GM21381 (cell line): ENCODE data around the gene BLVRA.
"Not testable (repeated sequence)": the region's sequence is repeated elsewhere in the genome, so short reads cannot be mapped to it uniquely, and the experiment has no call there.

Source experiments
- ATAC-seq: cut with Tn5 transposase; IDR thresholded peaks from one replicate; pipeline ENCODE4 v1.9.1; 2021; ENCODE audit warnings: mild to moderate bottlenecking, moderate library complexity; ENCODE audit not compliant: unreplicated experiment

BLVRA gene, protein sequence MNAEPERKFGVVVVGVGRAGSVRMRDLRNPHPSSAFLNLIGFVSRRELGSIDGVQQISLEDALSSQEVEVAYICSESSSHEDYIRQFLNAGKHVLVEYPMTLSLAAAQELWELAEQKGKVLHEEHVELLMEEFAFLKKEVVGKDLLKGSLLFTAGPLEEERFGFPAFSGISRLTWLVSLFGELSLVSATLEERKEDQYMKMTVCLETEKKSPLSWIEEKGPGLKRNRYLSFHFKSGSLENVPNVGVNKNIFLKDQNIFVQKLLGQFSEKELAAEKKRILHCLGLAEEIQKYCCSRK

DNA sequence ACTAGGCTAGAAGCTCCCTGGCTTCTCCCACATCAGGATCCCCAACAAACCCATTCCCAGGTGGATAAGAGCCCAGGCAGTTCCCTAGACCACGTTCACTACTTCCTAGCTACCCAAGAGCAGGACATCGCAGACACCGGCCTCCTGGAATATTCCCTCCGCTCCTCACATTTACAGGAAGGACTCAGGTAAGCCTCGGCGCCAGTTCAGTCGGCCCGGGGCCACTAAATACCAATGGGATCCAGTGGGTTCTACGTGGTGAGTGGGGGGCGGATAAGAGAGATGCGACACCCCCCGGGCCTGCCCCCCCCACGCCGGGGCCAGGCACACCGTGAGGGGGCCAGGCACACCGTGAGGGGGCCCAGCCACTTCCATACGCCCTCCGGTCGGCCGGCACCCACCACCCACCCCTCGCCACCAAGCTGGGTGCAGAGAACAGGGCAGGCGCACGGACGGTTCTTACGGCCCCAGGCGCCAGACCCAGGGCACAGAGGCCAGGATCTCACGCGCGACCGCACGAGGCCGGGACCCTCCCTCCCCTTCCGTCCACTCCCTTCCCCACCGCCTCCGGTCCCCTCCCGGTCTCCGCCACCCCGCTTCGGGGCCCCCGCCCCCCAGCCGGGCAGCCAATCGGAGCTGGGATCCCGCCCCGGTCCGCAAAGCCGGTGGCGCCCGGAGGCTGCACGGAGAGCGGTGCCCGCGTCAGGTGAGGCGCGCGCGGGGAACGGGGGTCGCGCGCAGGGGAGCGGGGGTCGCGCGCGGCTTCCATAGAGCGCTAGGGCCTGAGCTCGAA, at the start of gene BLVRA:
TSS of gene BLVRA (plus strand) at position 652 of the 793 bp plus-strand sequence. CDS start 12,479 bp downstream, outside the sequence.
- ATAC-seq: peak; percentile 79

DNA sequence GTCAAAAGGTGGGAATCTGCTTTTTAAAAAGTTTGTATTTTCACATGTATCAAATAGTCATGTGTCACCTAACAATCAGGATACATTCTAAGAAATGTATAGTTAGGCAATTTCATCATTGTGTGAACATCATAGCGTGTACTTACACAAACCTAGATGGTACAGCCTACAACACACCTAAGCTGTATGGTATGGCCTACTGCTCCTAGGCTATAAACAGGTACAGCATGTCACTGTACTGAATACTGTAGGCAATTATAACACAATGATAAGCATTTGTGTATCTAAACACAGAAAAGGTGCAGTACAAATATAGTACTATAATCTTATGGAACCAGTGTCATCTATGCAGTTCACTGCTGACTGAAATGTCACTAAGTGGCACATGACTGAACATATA, 47.0 kb upstream of the BLVRA start:
- ATAC-seq: no peak

DNA sequence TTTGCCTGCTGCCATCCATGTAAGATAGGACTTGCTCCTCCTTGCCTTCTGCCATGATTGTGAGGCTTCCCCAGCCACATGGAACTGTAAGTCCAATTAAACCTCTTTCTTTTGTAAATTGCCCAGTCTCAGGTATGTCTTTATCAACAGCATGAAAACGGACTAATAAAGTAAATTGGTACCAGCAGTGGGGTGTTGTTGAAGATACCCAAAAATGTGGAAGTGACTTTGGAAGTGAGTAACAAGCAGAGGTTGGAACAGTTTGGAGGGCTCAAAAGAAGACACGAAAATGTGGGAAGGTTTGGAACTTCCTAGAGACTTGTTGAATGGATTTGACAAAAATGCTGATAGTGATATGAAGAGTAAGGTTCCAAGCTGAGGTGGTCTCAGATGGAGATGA, 42.5 kb upstream of the BLVRA start:
- not testable (repeated sequence) for ATAC-seq

DNA sequence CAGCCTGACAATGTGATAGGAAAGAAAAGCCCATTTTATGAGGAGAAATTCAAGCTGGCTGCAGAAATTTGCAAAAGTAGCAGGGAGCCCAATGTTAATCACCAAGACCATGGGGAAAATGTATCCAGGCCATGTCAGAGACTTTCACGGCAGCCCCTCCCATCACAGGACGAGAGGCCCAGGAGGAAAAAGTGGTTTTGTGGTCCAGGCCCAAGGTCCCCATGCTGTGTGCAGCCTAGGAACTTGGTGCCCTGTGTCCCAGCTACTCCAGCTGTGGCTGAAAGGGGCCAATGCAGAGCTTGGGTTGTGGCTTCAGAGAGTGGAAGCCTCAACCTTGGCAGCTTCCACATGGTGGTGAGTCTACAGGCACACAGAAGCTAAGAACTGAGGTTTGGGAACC, 41.9 kb upstream of the BLVRA start:
- no peak for ATAC-seq

DNA sequence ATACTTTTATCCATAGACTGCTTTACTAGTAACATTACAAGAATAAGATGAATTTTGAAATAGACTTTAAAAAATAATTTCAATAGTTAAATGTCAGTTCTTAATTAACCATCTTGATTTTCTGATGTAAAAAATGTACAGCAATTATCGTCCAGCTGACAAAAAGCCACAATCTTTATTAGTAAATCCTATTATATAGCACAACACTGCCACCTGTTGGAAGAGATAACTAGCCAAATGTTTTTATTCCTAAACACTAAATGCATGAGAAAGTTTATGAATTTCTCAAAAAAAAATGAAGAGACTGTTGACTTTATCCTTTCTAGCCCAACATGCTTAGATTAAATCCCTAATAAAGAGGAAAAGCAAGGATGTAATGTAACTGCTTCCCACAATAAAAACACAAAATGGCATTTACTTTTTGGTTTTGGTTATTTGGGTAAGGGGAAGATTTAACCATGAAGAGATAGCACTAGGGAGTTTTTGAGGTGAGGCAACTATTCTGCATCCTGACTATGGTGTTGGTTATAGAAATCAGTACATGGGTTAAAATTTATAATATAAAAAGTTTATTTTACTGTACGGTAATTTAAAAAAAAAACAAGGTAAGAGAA, 37.2 kb upstream of the BLVRA start:
- ATAC-seq: no peak

DNA sequence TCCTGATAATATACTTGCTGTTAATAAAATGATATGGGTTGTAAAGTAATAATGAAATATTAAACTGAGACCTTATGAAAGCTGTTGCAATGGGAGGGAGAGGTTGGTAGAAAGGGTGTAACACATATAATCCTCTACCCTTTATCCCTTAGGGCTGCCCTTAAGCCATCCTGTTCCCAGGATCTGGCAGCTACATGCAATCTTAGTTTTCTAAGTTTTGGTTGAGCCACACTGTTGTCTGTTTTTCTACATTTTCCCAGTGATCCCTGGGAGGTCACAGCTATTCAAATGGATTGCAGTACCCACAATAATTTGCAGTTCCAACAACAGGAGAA, 35.5 kb upstream of the BLVRA start:
- no peak for ATAC-seq

DNA sequence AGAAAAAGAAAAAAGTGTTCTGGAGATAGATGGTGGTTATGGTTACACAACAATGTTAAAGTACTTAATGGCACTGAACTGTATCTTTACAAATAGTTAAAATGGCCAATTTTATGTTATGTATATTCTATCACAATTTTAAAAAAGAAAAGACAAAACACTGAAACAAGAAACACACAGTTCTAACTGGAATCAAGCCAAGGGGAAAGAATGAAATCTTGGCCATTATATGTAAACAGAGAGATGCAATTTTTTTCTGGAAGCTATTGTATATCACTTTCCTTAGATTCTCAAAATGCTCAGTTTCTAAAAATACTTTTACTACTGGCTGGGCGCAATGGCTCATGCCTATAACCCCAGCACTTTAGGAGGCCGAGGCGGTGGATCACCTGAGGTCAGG, 33.2 kb upstream of the BLVRA start:
- ATAC-seq: no peak

DNA sequence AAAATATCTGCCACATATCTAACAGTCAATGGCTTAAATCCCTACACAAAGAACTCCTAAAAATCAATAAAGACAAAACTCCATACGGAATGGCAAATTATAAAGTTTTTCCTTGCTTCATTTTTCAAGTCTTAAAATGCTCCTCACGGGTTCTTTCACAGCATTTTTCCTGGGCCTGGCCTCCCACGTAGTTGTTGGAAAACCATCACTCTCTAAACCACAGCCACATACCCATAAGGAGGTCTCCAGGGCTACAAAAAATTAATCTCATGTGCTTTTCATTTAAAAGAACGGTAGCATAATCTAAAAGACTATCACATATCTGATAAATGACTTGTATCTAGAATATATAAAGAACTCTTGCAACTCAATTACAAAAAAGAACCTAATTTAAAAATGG, 32.0 kb upstream of the BLVRA start:
- ATAC-seq: no peak

DNA sequence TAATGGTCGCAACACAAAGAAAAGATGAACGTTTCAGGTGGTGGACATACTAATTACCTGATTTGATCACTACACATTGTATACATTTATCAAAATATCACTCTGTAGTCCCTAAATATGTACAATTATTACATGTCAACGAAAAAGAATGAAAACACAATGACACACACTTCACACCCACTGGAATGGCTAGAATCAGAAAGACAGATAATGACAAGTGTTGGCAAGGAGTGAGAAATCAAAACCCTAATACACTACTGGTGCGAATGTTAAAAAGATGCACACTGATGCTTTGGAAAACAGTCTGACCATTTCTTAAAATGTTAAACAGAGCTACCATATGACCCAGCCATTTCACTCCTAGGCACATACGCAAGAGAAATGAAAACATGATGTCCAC, 31.5 kb upstream of the BLVRA start:
- no peak for ATAC-seq

DNA sequence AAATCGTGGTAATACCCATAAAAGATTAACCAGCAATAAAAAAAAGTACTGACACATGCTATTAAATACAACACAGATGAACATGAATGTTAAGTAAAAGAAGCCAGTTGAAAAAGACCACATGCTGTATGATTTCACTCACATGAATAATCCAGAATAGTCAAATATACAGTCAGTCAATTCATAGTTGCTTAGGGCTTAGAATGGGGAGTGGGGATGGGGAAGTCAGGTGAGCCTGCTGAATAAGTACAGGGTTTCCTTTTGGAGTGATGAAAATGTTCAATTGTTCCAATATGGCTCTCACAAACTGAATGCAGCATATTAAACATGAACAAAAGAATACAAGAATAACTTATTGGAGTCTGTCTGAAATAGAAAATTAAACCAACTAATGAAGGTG, 31.0 kb upstream of the BLVRA start:
- ATAC-seq: no peak

DNA sequence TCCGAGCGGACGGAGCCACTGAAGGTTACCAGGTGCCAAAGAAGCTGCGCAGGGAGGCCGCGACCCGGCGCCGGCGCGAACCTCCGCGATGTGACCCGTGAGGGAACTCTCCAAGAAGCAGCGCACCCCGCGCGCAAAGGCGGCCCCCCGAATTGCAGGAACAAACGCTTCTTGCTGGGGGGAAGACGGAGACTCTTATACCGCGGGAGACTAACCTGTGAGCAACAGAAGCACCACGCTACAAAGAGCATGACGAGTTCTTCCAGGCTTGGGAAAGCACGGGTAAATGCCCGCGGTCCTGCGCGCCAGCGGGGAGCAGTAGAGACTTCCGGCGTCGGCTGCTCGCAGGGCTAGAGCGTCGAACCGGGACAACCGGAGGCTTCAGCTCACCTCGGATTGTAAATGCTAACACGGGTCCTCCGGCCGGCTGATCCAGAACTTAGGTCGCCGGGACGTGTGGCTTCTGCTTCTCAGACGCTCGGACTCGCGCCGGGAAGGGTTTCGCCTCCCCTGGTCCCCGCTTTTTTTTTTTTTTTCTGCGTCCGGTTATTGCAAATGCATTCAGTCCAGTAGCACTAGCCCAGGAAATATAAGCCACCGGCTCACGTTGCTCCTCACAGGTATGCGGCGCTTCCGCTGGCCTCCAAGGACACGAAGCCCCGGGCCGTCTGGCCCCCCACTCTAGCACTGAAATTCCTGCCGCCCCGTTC, 29.1 kb upstream of the BLVRA start, which contains the start of gene COA1:
TSS of gene COA1 (minus strand) at position 310 of the 710 bp plus-strand sequence. CDS start 80,909 bp downstream, outside the sequence.
- ATAC-seq: peak; percentile 82

DNA sequence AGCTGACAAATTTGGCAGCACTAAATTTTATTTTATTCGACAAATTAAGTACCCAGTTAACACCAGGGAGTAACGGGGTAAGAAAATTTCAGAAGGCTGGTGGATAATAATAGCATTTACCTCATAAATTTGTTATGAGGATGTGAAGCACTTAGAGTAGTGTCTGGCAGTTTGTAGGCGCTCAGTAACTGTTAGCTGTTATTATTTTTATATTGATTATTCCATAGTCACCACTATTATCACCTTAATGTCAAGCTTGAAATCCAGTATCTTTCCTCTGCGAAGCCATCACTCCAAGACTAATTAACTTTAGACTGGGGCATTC, 28.6 kb upstream of the BLVRA start:
- peak; percentile 16 for ATAC-seq

DNA sequence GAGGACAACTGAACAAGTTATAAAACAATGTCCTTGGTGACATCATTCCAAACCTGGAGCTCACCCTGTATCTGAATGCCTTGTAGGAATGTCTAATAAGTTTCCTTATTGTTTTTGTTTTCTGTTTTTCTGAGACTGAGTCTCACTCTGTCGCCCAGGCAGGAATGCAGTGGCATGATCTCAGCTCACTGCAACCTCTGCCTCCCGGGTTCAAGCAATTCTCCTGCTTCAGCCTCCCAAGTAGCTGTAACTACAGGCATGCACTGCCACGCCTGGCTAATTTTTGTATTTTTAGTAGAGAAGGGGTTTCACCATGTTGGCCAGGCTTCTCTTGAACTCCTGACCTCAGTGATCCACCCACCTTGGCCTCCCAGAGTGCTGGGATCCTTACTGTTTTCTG, 27.0 kb upstream of the BLVRA start:
- not testable (repeated sequence) for ATAC-seq

DNA sequence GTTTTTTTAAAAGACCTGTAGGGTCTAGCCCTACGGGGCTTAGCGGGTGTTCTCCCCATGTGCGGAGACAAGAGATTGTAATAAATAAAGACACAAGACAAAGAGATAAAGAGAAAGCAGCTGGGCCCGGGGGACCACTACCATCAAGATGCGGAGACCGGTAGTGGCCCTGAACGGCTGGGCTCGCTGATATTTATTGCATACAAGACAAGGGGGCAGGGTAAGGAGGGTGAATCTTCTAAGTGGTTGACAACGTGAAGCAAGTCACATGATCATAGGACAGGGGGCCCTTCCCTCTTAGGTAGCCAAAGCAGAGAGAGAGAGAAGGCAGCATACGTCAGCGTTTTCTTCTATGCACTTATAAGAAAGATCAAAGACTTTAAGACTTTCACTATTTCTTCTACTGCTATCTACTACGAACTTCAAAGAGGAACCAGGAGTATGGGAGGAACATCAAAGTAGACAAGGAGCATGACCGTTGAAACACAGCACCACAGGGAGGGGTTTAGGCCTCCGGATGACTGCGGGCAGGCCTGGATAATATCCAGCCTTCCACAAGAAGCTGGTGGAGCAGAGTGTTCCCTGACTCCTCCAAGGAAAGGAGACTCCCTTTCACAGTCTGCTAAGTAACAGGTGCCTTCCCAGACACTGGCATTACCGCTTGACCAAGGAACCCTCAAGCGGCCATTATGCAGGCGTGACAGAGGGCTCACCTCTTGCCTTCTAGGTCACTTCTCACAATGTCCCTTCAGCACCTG, 23.7 kb upstream of the BLVRA start:
- not testable (repeated sequence) for ATAC-seq

DNA sequence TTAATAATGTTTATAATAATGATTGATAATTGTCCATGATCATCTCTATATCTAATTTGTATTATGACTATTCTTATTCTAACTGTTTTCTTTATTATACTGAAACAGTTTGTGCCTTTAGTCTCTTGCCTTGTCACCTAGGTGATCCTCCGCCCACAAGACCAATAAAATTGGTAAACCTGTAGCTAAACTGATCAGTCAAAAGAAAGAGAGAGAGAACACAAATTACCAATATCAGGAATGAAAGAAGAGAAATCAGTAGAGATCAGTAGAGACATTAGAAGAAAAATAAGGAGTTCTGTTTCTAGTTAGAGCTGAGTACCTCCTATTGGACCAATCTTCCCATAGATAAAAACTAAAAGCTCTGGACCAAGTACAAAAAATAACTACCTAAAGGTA, 23.1 kb upstream of the BLVRA start:
- peak; percentile 13 for ATAC-seq

DNA sequence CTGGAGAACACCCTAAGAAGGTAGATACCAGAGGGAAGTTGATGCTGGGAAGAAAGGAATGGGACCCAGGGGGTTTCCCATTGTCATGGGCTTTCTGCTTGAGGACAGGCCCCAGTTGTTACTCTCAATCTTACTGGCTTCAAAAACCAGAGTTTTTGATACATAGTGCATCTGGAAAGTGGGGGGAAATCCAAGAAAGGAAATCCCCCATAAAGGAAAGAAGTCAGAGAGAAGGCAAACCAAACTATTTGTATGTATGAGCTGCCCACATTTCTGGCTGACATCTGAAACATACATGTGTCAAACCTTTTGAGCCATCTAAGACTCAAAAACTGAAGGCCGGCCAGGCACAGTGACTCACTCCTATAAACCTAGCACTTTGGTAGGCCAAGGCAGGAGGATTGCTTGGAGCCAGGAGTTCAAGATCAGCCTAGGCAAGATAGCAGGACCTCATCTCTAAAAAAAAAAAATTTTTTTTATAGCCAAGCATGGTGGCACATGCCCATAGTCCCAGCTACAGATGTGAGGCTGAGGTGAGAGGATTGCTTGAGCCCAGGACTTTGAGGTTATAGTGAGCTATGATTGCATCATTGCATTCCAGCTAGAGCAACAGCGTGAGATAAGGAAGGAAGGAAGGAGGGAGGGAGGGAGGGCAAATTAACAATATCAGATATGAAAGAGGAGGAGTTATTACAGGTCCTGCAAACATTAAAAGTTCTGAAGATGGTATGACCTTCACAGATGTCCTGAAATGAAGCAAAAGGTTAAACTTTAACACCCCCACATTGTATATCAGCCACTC, 22.5 kb upstream of the BLVRA start:
- ATAC-seq: peak; percentile 68

DNA sequence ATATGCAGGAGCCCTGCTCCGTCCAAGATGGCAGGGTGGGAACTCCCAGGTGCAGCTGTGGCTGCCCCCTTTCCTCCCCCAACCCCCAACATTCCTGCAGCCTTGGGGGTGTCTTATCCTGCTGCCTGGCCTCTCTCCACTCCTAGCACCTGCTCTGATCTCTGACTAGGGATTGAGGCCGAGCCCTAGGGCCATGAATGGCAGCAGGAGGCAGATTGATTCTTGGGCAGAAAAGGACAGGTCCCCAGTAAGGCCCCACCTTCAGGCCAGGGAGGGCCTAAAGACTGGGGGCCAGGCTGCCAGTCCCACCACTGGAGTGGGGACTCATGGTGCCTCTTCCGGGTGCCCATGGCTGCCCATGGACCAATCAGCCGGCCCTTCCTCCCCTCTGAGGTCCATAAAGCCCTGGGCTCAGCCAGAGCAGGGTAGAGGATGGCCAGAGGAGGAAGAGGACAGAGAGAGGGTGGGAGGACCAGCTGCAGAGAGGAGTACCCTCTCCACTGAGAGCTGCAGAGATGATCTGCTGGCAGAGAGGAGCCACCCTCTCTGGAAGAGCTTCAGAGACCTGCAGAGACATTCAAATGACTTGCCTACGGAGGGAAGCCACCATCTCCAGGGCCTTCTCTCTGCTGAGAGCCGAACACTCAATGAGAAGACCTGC, 20.9 kb upstream of the BLVRA start:
- ATAC-seq: no peak

DNA sequence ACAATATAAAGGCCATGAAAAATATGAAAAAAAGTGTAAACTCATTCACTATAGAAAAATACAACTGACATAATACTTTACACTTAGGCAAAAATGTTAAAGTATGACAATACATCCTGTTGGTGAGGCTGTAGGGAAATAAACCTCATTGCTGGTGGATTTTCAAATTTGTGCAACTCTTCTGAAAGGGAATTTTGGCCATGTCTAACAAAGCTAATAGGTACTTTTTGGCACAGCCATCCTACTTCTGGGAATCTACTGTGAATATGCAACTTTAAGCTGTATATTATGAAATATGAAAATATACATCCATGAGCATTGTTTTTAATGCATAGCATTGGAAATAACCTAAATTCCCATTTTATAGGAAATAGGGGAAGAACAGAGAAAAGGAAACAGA, 15.8 kb upstream of the BLVRA start:
- ATAC-seq: no peak

DNA sequence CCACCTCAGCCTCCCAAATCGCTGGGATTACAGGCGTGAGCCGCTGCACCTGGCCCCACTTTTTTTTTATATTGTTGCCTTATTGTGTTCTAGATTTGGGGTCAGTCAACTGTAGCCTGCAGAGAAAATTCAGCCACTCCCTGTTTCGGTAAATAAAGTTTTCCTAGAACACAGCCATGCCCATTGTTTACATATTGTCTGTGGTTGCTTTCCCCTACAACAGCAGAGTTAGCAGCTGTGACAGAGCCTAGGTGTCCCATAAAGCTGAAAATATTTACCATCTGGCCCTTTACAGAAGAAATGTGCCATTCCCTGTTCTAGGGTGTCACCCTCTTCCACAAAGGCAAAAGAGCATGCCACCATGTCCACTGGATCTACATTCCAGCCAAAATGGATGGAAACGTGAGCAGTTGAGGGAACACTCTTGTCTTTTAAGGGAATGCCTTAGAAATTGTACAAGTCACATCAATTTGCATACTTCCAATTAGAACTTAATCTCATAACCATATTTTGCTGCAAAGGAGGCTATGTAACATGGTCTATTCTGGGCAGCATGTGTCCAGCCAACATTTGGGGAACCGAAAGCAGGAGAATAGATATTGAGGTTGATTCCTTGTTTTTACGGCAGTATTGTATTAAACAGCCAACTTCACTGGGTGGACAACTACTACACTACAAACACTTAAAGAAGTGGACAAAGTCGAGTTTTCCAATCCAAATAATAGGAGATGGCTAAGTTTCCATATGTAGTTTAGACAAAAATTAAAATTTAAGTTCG, 11.0 kb upstream of the BLVRA start:
- no peak for ATAC-seq
